Right renal cortex interstitium (tissue), 3 donors: ENCODE data around the gene ASCL1. TPM values are rescaled to one million over a fixed set of nuclear protein-coding genes. Genes with fewer than 3 reads are reported as not detected.

Source experiments
- DNase-seq, 3 donors: peaks; one replicate each; pipeline ENCODE4 v3.0.0-alpha.2; 2013; ENCODE audit warnings: low read depth in 3 of 3, low spot score in 2 of 3
- polyA plus RNA-seq, 3 donors: library from polyadenylated mRNA; unstranded; fragments of 120-200 nt; gene quantifications; one replicate each; pipeline ENCODE4 v1.2.1, GENCODE V29; 2013; ENCODE audit not compliant: insufficient read length in 3 of 3

ASCL1 gene
- polyA plus RNA-seq, 3 donors, result 0.11 to 0.14 (median 0.14) TPM

- DNase-seq, result no peak
Observed at GRCh38 chr12:102973583-102973982, 16.1 kb downstream of the ASCL1 start.

DNA sequence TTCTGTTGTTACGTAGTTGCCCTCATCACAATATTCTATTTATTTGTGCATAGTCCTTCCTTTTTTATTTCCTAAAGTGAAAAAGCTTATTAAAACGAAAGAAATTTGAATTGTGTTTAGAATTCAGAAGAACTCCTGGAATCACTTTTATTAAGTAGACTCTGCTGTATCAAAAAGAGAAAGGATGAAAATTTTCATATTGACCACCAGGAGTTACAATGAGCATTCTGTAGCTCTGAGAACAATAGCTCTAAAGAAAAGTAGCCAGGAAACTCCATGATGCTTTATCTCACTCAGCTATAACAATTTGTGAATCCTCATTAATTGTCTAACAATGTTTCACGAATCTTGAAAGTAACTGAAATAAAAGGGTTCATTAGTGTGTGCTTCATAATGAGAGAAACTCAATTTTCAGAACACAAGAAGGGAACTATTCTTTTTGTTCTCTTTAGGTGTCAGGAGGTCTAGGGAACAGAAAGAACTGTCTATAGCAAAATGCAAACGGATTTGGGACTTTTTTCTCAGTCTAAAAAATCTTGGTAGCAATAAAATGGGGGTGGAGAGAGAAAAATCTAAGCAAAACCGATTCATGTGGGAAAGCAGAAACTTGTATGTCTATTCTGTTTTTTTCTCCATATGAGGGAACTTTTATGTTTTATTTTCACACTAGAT lies 19.3 kb downstream of the ASCL1 start:
- DNase-seq, result no peak

DNA sequence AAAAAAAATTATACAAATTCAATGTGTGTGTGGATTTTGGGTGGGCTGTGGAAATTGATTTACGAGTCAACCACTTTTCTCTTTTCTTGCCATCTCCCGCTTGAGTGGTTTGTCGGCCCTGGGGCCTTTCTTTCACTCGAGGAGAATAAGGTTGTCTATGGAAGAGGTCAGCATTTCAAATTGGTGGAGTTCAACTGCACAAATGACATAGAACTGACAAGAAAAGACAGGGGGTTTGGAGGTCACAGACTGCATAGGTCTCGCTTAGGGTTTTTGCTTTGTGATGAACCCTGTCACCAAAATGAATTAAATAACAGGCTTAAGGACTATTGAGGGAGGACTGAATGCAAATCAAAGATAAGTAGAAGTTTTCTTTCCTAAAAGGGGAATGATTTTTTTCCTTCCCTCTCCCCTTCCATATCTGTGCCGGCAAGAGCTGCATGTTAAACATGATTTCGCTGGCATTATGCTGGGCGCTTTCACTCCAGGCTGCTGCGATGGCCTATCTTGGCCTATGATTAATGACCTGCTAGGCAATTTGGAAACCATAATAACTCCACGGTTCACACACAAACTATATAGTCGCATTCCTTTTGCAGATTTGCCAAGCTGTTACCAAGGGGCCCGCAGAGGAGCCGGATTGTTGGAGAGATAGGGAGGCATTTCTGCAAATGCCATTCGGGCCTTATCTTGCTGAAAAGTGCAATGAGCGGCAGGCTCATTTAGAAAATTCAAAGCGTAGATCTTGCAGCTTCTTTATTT lies 20.7 kb downstream of the ASCL1 start:
- no peak for DNase-seq

- no peak for DNase-seq
Observed at GRCh38 chr12:102980350-102980749, 22.9 kb downstream of the ASCL1 start.

- DNase-seq, result no peak
Observed at GRCh38 chr12:102990419-102990818, 32.9 kb downstream of the ASCL1 start.

DNA sequence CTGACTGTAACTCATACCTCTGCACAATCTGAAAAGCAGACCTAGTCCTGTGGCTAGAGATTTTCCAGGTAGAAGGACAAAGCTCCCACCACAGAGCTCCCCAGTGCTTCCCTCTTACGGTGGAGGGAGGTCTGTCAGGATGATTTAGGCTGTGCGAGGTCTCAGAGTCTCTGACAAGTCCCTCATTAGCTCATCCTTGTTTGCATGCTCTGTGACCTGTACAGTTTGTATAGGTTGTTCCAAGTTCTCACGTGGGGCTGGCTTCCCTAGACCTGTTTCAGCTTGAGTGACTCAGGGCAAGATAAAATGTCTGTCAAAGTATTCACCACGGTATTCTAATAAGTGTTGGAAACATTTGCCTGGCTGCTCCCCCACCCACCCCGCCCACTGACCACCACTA lies 34.8 kb downstream of the ASCL1 start:
- no peak for DNase-seq

DNA sequence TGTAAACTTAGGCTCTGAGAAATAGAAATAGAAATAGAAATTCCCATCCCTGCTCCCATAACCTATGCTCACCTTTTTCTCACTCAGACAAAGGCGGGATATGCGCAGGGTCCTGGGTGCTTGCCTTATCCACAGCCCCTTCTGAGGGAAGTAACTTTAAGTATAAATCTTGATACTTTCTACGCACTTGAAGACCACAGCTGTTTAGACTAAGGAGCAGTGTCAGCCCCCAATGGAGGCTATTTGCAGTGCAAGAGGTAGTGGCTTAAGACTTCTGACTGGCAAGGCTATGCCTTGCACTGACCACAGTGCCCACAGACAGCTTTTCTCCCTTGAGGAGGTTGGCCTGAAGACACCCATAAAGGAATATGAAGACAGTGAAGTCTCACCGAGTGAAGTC lies 35.2 kb downstream of the ASCL1 start:
- no peak for DNase-seq

DNA sequence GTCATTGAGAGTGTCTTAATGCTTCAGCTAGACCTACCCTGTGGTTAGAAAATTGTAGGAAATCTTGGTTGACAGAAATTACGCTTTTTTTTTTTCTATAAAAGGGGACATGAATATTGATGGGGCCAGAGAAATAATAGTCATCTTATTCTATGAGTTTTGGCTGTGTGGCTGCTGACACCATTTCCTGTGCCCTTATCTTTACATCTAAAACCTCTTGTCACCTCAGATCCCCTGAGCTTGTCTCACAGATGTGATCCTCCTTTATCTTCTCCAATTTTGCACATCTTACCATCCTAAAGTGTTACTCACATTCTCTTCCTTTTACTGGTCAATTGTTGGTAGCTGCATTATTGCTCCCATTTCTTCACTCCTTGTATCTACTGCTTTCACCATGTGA lies 36.1 kb downstream of the ASCL1 start:
- DNase-seq, result no peak

GRCh38 chr12:102995372-102995771 lies 37.9 kb downstream of the ASCL1 start:
- DNase-seq, result no peak

Other genes starting within 250 kb of the ASCL1 start
- 10 to 100 TPM; 56.1 to 91.9 (median 85.8) TPM for gene PAH, start 40.4 kb upstream of the ASCL1 start, polyA plus RNA-seq